ENCODE results near the gene SFMBT2. TPM values are rescaled to one million over a fixed set of nuclear protein-coding genes. Genes with fewer than 3 reads are reported as not detected.

SFMBT2 gene
- total RNA-seq, 2 experiments from 2014 or later = 7.9 to 8.3 TPM

DNA sequence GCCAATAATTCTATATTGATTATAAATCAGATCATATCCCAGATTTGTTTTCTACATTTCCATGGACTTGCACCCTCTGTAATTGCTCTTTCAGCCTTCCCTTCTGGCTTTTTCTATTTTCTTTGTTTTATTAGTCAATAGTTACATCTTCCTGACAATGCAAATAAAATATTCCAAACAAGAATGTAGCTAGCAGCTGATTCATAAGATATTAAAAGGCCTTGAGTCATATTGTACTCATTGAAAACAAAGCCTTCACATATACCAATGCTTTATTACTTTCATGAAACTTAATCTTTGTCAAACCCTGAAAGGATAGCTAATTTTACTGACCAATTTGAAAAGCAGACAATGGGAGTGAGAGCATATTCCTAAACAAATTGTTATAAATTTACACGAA is 10.7 kb upstream of the SFMBT2 start:
- BruUV-seq (replicated peaks) = no TSS peak
- no peak overlapping the region for H3K4me3 ChIP-seq (ENCODE audit: low read depth, low read length, poor library complexity, severe bottlenecking)
- no peak overlapping the region for H3K4me2 ChIP-seq (ENCODE audit: low read length)
- TF ChIP-seq EZH2phosphoT487 (IDR thresholded peaks at IDR 0.05; ENCODE audit: borderline replicate concordance, low read depth, low read length) = no peak
- TF ChIP-seq, protein P1, sequence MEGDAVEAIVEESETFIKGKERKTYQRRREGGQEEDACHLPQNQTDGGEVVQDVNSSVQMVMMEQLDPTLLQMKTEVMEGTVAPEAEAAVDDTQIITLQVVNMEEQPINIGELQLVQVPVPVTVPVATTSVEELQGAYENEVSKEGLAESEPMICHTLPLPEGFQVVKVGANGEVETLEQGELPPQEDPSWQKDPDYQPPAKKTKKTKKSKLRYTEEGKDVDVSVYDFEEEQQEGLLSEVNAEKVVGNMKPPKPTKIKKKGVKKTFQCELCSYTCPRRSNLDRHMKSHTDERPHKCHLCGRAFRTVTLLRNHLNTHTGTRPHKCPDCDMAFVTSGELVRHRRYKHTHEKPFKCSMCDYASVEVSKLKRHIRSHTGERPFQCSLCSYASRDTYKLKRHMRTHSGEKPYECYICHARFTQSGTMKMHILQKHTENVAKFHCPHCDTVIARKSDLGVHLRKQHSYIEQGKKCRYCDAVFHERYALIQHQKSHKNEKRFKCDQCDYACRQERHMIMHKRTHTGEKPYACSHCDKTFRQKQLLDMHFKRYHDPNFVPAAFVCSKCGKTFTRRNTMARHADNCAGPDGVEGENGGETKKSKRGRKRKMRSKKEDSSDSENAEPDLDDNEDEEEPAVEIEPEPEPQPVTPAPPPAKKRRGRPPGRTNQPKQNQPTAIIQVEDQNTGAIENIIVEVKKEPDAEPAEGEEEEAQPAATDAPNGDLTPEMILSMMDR (conservative IDR thresholded peaks at IDR 0.05; ENCODE audit: low read length) = no peak
- no peaks in the 10 kb centered on the region for H4K20me1 ChIP-seq (ENCODE audit: insufficient read depth, low read length)
- no peaks in the 10 kb centered on the region for H3K9me3 ChIP-seq (ENCODE audit: low read length)
- intact Hi-C loops (cut with micrococcal nuclease; ENCODE audit: unreplicated experiment) = loop anchor here (5.0 kb wide), 2 partner anchors 106 to 266 kb away; no protein-coding TSS in a partner anchor
- H3K27ac ChIP-seq (ENCODE audit: low read depth, low read length, poor library complexity, severe bottlenecking) = no peak overlapping the region
- CTCF ChIA-PET (ENCODE audit: unreplicated experiment) = no interaction called here
- DNase-seq (ENCODE audit: low spot score) = no peak
- H3K9me2 ChIP-seq (ENCODE audit: insufficient read depth, low read length) = no peaks in the 10 kb centered on the region
- H2AFZ ChIP-seq (ENCODE audit: low read length) = no peak overlapping the region
- no peaks in the 10 kb centered on the region for H3K36me3 ChIP-seq (ENCODE audit: insufficient read depth, low read length)
- no peaks in the 10 kb centered on the region for H3K79me2 ChIP-seq (ENCODE audit: insufficient read depth, low read depth, low read length)
- H3K4me1 ChIP-seq (ENCODE audit: insufficient read depth, low read length, poor library complexity, severe bottlenecking) = peaks cover 3% of the 10 kb centered on the region
- POLR2A ChIA-PET = interaction anchor here (0.6 to 1.0 kb wide), 2 partner anchors 10 to 11 kb away, joined by 3 read pairs; partner anchors contain the start of gene SFMBT2

DNA sequence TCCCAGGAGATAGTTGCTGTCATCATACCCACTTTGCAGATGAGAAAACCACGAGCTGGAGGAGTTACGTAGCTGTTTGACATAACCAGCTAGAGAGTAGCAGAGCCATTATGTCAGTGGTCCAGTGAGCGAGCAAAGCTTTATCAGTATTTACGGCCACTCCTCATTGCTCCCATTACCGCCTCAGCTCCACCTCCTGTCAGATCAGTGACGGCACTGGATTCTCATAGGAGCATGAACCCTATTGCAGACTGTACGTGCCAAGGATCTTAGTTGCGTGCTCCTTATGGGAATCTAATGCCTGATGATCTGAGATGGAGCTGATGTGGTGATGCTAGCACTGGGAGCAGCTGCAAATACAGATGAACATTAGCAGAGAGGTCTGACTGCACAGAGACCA is 9.2 kb upstream of the SFMBT2 start:
- no peaks in the 10 kb centered on the region for H4K20me1 ChIP-seq (ENCODE audit: insufficient read depth, low read length)
- no peaks in the 10 kb centered on the region for H3K9me3 ChIP-seq (ENCODE audit: low read length)
- H3K4me1 ChIP-seq (ENCODE audit: insufficient read depth, low read length, poor library complexity, severe bottlenecking) = peaks cover 3% of the 10 kb centered on the region
- H3K9me2 ChIP-seq (ENCODE audit: insufficient read depth, low read length) = no peaks in the 10 kb centered on the region
- intact Hi-C loops (cut with micrococcal nuclease; ENCODE audit: unreplicated experiment) = loop anchor here (5.0 kb wide), 3 partner anchors 107 to 748 kb away; no protein-coding TSS in a partner anchor
- TF ChIP-seq EZH2phosphoT487 (IDR thresholded peaks at IDR 0.05; ENCODE audit: borderline replicate concordance, low read depth, low read length) = no peak
- TF ChIP-seq, protein P1 (conservative IDR thresholded peaks at IDR 0.05; ENCODE audit: low read length) = no peak
- H3K27ac ChIP-seq (ENCODE audit: low read depth, low read length, poor library complexity, severe bottlenecking) = no peak overlapping the region
- no peak overlapping the region for H3K4me3 ChIP-seq (ENCODE audit: low read depth, low read length, poor library complexity, severe bottlenecking)
- H3K4me2 ChIP-seq (ENCODE audit: low read length) = no peak overlapping the region
- H3K79me2 ChIP-seq (ENCODE audit: insufficient read depth, low read depth, low read length) = no peaks in the 10 kb centered on the region
- H2AFZ ChIP-seq (ENCODE audit: low read length) = no peak overlapping the region
- H3K36me3 ChIP-seq (ENCODE audit: insufficient read depth, low read length) = no peaks in the 10 kb centered on the region
- BruUV-seq (replicated peaks) = no TSS peak
- ChIA-PET POLR2A (interaction anchor here (0.6 to 1.3 kb wide), 3 partner anchors 17 to 960 kb away, joined by 3 read pairs; no protein-coding TSS in a partner anchor), CTCF (ENCODE audit: unreplicated experiment) (no interaction called here)
- DNase-seq (ENCODE audit: low spot score) = no peak

DNA sequence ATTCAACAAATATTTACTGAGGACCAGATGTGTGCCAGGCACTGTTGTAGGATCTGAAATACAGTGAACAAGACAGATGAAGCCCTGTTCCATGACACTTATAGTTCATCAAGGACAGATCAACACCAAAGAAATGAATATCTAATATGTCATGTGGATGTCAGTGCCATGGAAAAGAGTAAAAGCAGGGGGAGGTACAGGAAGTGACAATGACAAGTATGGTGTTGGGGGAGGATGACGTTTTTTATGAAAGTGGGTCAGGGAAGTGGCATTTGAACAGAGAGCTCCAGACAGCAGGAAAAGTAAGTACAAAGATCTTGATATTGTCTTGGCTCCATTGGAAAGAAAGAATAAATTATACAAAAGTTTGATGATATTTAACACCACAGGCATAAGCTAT is 7.0 kb upstream of the SFMBT2 start:
- H3K4me1 ChIP-seq (ENCODE audit: insufficient read depth, low read length, poor library complexity, severe bottlenecking) = peaks cover 3% of the 10 kb centered on the region
- no peak overlapping the region for H3K27ac ChIP-seq (ENCODE audit: low read depth, low read length, poor library complexity, severe bottlenecking)
- H4K20me1 ChIP-seq (ENCODE audit: insufficient read depth, low read length) = no peaks in the 10 kb centered on the region
- H3K36me3 ChIP-seq (ENCODE audit: insufficient read depth, low read length) = no peaks in the 10 kb centered on the region
- H2AFZ ChIP-seq (ENCODE audit: low read length) = no peak overlapping the region
- no peaks in the 10 kb centered on the region for H3K9me3 ChIP-seq (ENCODE audit: low read length)
- intact Hi-C loops (cut with micrococcal nuclease; ENCODE audit: unreplicated experiment) = loop anchor here (1.0 to 5.0 kb wide), 4 partner anchors 158 to 746 kb away; no protein-coding TSS in a partner anchor
- ChIA-PET CTCF (ENCODE audit: unreplicated experiment) (no interaction called here), POLR2A (no interaction called here)
- DNase-seq (ENCODE audit: low spot score) = no peak
- BruUV-seq (replicated peaks) = no TSS peak
- no peaks in the 10 kb centered on the region for H3K9me2 ChIP-seq (ENCODE audit: insufficient read depth, low read length)
- TF ChIP-seq, protein P1 (conservative IDR thresholded peaks at IDR 0.05; ENCODE audit: low read length) = no peak
- TF ChIP-seq EZH2phosphoT487 (IDR thresholded peaks at IDR 0.05; ENCODE audit: borderline replicate concordance, low read depth, low read length) = no peak
- H3K4me3 ChIP-seq (ENCODE audit: low read depth, low read length, poor library complexity, severe bottlenecking) = no peak overlapping the region
- no peaks in the 10 kb centered on the region for H3K79me2 ChIP-seq (ENCODE audit: insufficient read depth, low read depth, low read length)
- H3K4me2 ChIP-seq (ENCODE audit: low read length) = no peak overlapping the region

Data from OCI-LY7 (cell line).